SH-SY5Y (cell line): Measurements from ENCODE around the gene ZC3HAV1.

Source experiments
- GATA2 ChIP-seq: IDR thresholded peaks from 2 replicates; pipeline ENCODE4 v1.6.1; 2011; ENCODE audit warnings: mild to moderate bottlenecking, low read depth, low read length
- GATA3 ChIP-seq: IDR thresholded peaks from 2 replicates; pipeline ENCODE4 v1.6.1; 2011; ENCODE audit warnings: low read depth, mild to moderate bottlenecking, low read length, moderate library complexity

DNA sequence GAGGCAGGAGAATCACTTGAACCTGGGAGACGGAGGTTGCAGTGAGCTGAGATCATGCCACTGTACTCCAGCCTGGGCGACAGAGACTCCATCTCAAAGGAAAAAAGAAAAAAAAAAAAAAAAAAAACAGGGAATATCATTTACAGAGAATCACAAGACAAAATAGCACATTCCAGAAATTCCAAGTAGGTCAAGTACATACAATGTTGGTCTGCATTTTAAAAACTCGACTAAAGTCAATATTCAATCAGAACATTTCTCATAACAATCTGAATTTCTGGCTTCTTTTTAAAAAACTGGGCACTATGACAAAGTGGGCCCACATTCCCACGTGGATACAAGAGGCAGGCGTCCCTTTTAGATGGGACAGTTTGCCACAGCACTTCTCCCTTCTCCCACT lies 86.4 kb downstream of the ZC3HAV1 start:
- TF ChIP-seq GATA3 (no peak), GATA2 (no peak)
